ENCODE data around the gene ZRANB2.

ZRANB2 gene

GRCh38 chr1:71068325-71069240 is 12.3 kb downstream of the ZRANB2 start:
- DNase-seq = no peak

GRCh38 chr1:71054791-71055190 is 26.0 kb downstream of the ZRANB2 start:
- DNase-seq = no peak

GRCh38 chr1:71054281-71054731 is 26.5 kb downstream of the ZRANB2 start:
- DNase-seq = no peak

GRCh38 chr1:71053758-71054157 is 27.1 kb downstream of the ZRANB2 start:
- DNase-seq = no peak

- DNase-seq = no peak
Measured at GRCh38 chr1:71053146-71053545, 27.7 kb downstream of the ZRANB2 start.

GRCh38 chr1:71049951-71050598 is 30.8 kb downstream of the ZRANB2 start:
- DNase-seq = no peak

- DNase-seq = peak; percentile 20
Measured at GRCh38 chr1:71047635-71048607, 32.9 kb downstream of the ZRANB2 start, which contains the start of gene PTGER3. Gene PTGER3 (minus strand): TSS chr1:71047816. CDS start chr1:71047577, 239 bp downstream.

- DNase-seq = peak; percentile 8
Measured at GRCh38 chr1:71046891-71047634, 33.8 kb downstream of the ZRANB2 start.

GRCh38 chr1:71045463-71046028 is 35.3 kb downstream of the ZRANB2 start:
- no peak for DNase-seq

GRCh38 chr1:71044833-71045232 is 36.0 kb downstream of the ZRANB2 start:
- no peak for DNase-seq

GRCh38 chr1:71043065-71043464 is 37.8 kb downstream of the ZRANB2 start:
- DNase-seq = no peak

GRCh38 chr1:71041806-71042205 is 39.0 kb downstream of the ZRANB2 start:
- no peak for DNase-seq

GRCh38 chr1:71039661-71040262 is 41.1 kb downstream of the ZRANB2 start:
- no peak for DNase-seq

GRCh38 chr1:71038942-71039341 is 41.9 kb downstream of the ZRANB2 start:
- DNase-seq = no peak

GRCh38 chr1:71037829-71038620 is 42.8 kb downstream of the ZRANB2 start:
- no peak for DNase-seq

GRCh38 chr1:71037066-71037465 is 43.8 kb downstream of the ZRANB2 start:
- DNase-seq = no peak

- no peak for DNase-seq
Measured at GRCh38 chr1:71033136-71033535, 47.7 kb downstream of the ZRANB2 start.

- DNase-seq = no peak
Measured at GRCh38 chr1:71031426-71031825, 49.4 kb downstream of the ZRANB2 start.

GRCh38 chr1:71030026-71030425 is 50.8 kb downstream of the ZRANB2 start:
- DNase-seq = no peak

GRCh38 chr1:71028981-71029380 is 51.9 kb downstream of the ZRANB2 start:
- DNase-seq = no peak
